ENCODE measurements around the gene GPX8.

DNA sequence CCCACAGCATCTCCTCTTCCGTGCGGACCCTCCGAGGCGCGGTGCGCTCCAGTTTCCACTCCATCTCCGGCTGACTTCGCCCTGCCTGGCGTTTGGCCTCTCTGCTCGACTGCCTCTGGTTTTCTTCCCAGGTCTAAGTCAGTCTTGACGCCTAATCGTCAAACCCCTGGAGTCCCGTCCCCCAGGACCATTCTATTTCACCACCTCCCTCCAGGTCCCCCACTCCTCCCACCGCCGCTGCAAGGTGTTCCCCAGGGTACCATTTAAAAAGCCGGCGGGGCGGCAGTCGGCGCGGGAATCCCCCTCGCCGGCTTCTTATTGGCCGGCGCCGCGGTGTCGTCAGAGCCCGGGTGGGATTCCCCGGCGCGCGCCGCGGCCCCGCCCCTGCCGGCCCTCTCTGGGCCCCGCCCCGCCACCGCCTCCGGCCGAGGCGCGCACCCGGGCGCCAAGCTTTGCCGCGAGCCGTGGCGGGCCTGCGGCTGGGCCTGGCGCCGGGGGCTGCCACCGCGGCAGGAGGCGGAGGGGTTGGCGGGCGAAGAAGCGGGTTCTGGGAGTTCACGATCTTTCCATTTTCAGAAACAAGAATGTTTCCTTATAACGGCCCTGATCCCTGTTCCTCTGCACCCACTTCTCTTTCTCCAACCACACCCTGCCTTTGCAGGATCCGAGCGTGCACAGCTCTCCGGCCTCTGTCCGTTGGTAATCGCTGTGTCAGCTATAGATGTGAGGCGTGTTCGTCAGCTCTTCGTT is 13.1 kb downstream of the GPX8 start, which contains the start of gene CDC20B:
- TF ChIP-seq, protein P1, sequence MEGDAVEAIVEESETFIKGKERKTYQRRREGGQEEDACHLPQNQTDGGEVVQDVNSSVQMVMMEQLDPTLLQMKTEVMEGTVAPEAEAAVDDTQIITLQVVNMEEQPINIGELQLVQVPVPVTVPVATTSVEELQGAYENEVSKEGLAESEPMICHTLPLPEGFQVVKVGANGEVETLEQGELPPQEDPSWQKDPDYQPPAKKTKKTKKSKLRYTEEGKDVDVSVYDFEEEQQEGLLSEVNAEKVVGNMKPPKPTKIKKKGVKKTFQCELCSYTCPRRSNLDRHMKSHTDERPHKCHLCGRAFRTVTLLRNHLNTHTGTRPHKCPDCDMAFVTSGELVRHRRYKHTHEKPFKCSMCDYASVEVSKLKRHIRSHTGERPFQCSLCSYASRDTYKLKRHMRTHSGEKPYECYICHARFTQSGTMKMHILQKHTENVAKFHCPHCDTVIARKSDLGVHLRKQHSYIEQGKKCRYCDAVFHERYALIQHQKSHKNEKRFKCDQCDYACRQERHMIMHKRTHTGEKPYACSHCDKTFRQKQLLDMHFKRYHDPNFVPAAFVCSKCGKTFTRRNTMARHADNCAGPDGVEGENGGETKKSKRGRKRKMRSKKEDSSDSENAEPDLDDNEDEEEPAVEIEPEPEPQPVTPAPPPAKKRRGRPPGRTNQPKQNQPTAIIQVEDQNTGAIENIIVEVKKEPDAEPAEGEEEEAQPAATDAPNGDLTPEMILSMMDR (IDR thresholded peaks at IDR 0.05; ENCODE audit: low read depth, low read length, poor library complexity, severe bottlenecking), result no peak
- TF ChIP-seq EZH2phosphoT487 (IDR thresholded peaks at IDR 0.05; ENCODE audit: borderline replicate concordance, low read length), result no peak
